ENCODE results near the gene MGLL.

DNA sequence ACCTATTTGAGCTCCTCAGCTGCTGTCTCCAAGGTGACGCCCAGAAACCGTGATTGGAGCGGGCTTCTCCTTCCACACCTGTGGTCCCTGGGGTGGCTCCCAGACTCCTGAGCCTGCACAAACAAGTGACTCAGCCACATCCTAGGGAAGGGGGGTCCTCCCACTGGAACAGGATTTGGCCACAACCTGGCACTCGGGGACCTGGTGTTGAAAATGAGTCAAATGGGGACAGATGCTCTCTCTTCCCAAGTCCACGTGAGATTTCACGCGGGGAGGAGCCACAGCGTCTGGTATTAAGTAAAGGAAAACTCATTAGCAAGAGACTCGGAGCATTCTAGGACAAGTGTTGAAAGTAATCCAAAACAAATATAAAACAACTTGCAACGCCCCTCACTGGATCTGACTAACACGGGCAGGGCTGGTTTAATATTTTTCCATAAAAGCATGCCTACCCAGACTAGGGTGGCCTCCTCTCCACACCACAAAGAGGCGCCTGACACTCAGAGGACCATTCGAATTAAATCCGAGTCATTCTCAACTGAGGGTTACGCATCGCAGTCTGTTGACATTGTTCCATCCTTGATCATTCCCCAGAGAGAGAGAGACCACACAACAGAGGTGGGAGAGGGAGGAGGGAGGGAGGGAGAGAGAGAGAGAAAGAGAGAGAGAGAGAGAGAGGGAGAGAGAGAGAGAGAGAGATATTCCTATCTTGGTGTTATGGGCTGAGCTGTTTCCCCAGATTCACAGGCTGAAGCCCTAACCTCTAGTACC lies 74.4 kb downstream of the MGLL start:
- TF ChIP-seq, protein P1, sequence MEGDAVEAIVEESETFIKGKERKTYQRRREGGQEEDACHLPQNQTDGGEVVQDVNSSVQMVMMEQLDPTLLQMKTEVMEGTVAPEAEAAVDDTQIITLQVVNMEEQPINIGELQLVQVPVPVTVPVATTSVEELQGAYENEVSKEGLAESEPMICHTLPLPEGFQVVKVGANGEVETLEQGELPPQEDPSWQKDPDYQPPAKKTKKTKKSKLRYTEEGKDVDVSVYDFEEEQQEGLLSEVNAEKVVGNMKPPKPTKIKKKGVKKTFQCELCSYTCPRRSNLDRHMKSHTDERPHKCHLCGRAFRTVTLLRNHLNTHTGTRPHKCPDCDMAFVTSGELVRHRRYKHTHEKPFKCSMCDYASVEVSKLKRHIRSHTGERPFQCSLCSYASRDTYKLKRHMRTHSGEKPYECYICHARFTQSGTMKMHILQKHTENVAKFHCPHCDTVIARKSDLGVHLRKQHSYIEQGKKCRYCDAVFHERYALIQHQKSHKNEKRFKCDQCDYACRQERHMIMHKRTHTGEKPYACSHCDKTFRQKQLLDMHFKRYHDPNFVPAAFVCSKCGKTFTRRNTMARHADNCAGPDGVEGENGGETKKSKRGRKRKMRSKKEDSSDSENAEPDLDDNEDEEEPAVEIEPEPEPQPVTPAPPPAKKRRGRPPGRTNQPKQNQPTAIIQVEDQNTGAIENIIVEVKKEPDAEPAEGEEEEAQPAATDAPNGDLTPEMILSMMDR (IDR thresholded peaks at IDR 0.05) = peak in 1 of 6 experiments; percentile 13
- TF ChIP-seq POLR2A (IDR thresholded peaks at IDR 0.05) = no peak
